Mucosa of descending colon (tissue), 3 donors: ENCODE measurements around the gene LHFPL3. TPM values are rescaled to one million over a fixed set of nuclear protein-coding genes. Genes with fewer than 3 reads are reported as not detected.
A peak's percentile ranks its signal among the peaks of the same experiment; 100 is the strongest.

Experiments used
- ATAC-seq: fragments of 200-7000 bp; cut with Tn5 transposase; one replicate; pipeline ENCODE4 v1.9.1; 2020; ENCODE audit warnings: mild to moderate bottlenecking, moderate library complexity
- DNase-seq, 3 donors: peaks; one replicate each; pipeline ENCODE4 v3.0.0-alpha.2; 2020
- H3K36me3 ChIP-seq: fragments of 200-600 bp; one replicate; pipeline ENCODE4 v1.8.0; 2021; ENCODE audit warnings: low read depth, mild to moderate bottlenecking
- H3K4me1 ChIP-seq: fragments of 200-600 bp; one replicate; pipeline ENCODE4 v1.8.0; 2021; ENCODE audit warnings: low read depth, mild to moderate bottlenecking
- H3K4me3 ChIP-seq: fragments of 200-600 bp; one replicate; pipeline ENCODE4 v1.8.0; 2021; ENCODE audit warnings: mild to moderate bottlenecking
- H3K9me3 ChIP-seq: fragments of 200-600 bp; one replicate; pipeline ENCODE4 v1.8.0; 2021; ENCODE audit warnings: mild to moderate bottlenecking
- intact Hi-C, 2 donors: fragments of 100-400 bp; cut with DNase I in 1 of 2; cut with micrococcal nuclease in 1 of 2; formaldehyde crosslinking; loops; one replicate each; pipeline versions ENCODE4 v1.11.0 to v1.11.1; 2022; cut with DNase I, micrococcal nuclease
- total RNA-seq, 3 donors: library from RNA; stranded (reverse); fragmentation: NEBNext Ultra II Directional in 2 of 3; extraction: Animal tissue kit (Norgen Biotek cat#: 25700) in 2 of 3; gene quantifications; one replicate each; pipeline versions ENCODE4 v1.2.1 to v1.2.4, GENCODE V29; 2021 to 2023
- TF ChIP-seq, protein P1 (sequence below): fragments of 200-600 bp; IDR thresholded peaks from one replicate; pipeline ENCODE4 v1.8.0; 2022; ENCODE audit warnings: antibody characterized with exemption, mild to moderate bottlenecking
- donor health status: DM: no; HTN: no; CAD: no; lungs with moderate emphysema.
- donor health status: DM: no; HTN: no; CAD: no.
- donor health status: DM: no; HTN: yes; CAD: no.

Gene LHFPL3
- total RNA-seq, 3 donors from 2014 or later = 0.26 to 0.57 (median 0.31) TPM

DNA sequence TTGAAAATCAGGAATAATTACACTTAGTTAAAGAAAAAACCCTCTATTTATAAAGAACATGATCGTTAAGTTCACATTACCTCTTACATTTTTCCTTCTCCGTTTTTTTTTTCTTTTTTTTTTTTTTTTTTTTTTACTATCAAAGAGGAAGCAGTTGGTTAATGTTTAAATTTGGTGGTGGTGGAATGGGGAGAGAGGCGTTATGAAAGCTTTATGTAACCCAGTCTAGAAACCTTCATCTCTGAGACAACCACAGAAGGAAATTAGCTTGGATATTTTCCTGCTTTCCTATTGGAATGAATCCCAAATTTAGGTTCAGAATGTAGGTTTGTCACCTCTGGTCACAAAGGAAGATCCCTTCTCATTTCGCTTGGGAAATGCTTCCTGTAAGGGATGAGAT is 31.5 kb upstream of the LHFPL3 start:
- H3K36me3 ChIP-seq = no peaks in the 10 kb centered on the region
- intact Hi-C loops = no loop called here

DNA sequence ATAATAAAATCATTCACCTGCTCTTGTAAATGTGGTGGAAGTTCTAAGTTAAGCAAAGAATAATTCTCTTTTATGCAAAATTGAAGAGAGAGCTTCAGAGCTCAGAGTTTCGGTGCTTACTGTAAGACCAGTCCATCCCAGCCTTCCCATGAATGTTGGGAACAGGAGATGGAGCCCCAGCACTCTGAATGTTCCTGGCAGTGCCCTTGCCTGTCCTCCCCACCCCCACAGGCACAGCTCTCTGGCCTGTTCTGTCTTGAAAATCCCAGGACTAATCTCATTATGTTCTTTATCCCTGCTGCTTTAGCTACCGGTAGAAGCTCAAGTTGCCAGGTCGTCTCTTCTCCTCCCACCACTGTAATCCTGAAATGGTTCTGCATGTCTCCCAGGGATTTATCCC is 29.1 kb upstream of the LHFPL3 start:
- TF ChIP-seq, protein P1, sequence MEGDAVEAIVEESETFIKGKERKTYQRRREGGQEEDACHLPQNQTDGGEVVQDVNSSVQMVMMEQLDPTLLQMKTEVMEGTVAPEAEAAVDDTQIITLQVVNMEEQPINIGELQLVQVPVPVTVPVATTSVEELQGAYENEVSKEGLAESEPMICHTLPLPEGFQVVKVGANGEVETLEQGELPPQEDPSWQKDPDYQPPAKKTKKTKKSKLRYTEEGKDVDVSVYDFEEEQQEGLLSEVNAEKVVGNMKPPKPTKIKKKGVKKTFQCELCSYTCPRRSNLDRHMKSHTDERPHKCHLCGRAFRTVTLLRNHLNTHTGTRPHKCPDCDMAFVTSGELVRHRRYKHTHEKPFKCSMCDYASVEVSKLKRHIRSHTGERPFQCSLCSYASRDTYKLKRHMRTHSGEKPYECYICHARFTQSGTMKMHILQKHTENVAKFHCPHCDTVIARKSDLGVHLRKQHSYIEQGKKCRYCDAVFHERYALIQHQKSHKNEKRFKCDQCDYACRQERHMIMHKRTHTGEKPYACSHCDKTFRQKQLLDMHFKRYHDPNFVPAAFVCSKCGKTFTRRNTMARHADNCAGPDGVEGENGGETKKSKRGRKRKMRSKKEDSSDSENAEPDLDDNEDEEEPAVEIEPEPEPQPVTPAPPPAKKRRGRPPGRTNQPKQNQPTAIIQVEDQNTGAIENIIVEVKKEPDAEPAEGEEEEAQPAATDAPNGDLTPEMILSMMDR = no peak
- intact Hi-C loops = no loop called here
- ATAC-seq (no peak), DNase-seq (peak in 1 of 3 donors; percentile 1)
- Histone ChIP-seq H3K4me1 (no peaks in the 10 kb centered on the region), H3K4me3 (no peak overlapping the region), H3K9me3 (no peaks in the 10 kb centered on the region), H3K36me3 (no peaks in the 10 kb centered on the region)

More for the DNA sequence above, 31.5 kb upstream of the LHFPL3 start:
- DNase-seq (no peak), ATAC-seq (no peak)
- Histone ChIP-seq H3K4me3 (no peak overlapping the region), H3K9me3 (no peaks in the 10 kb centered on the region), H3K4me1 (no peaks in the 10 kb centered on the region)
- TF ChIP-seq, protein P1 = no peak

GRCh38 chr7:104299777-104300176 is 28.6 kb upstream of the LHFPL3 start:
- no peaks in the 10 kb centered on the region for H3K36me3 ChIP-seq

GRCh38 chr7:104306793-104307192 is 21.6 kb upstream of the LHFPL3 start:
- Histone ChIP-seq H3K4me1 (no peaks in the 10 kb centered on the region), H3K9me3 (no peaks in the 10 kb centered on the region), H3K4me3 (no peak overlapping the region), H3K36me3 (no peaks in the 10 kb centered on the region)
- intact Hi-C loops = no loop called here
- no peak for ATAC-seq
- TF ChIP-seq, protein P1 = no peak
- no peak for DNase-seq

More at GRCh38 chr7:104299777-104300176, 28.6 kb upstream of the LHFPL3 start:
- no peaks in the 10 kb centered on the region for H3K4me1 ChIP-seq
- ATAC-seq (no peak), DNase-seq (no peak)
- no peak overlapping the region for H3K4me3 ChIP-seq
- TF ChIP-seq, protein P1 = no peak
- intact Hi-C loops = no loop called here
- no peaks in the 10 kb centered on the region for H3K9me3 ChIP-seq

DNA sequence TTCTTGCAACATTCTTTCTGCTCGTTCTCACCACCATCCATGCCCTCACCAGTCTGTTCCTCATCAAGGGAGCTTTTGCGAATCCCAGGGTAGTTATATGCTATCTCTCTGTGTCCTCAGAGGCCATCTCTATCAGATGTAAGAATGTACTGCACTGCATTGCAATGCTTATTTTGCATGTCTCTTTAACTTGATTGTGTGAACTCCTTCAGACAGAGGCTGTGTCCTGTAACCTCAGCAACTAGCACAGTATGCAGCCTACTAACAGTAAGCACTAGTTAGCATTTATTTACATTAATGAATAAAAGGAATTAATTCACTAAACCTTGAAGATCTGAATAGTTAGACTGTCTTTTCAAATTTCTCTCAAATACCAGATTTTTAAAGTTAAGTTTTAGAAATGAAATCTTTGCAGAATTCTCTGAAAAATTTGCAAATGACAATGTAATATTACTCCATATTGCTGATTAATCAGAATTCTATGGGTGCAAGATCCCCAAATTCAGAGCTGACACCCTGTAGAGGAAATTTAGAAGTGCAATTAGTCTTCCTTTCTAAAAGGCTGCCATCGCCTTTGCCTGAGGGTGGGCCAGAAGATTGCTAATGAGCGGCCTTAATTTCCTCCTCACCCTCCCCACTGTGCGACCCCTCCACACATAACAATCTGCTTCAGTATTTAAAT is 10.3 kb upstream of the LHFPL3 start:
- ATAC-seq = no peak
- H3K36me3 ChIP-seq = no peaks in the 10 kb centered on the region
- TF ChIP-seq, protein P1 = no peak
- intact Hi-C loops = no loop called here
- H3K9me3 ChIP-seq = peaks cover 2% of the 10 kb centered on the region
- no peaks in the 10 kb centered on the region for H3K4me1 ChIP-seq
- H3K4me3 ChIP-seq = no peak overlapping the region
- no peak for DNase-seq
